ENCODE results near the gene CALHM2. TPM values are rescaled to one million over a fixed set of nuclear protein-coding genes. Genes with fewer than 3 reads are reported as not detected.

CALHM2 gene
- total and polyA plus RNA-seq, 3 experiments from 2014 or later, result 20.4 to 92.7 (median 22.2) TPM

GRCh38 chr10:103463499-103463898 lies 11.3 kb upstream of the CALHM2 start:
- Mint-ChIP-seq H3K36me3 (no peaks in the 10 kb centered on the region), H3K27ac (peak overlapping the region in 1 of 8 donors; percentile 34), H3K9me3 (peaks cover 0 to 2% (median 0%) of the 10 kb centered on the region in 5 donors), H3K4me1 (peaks cover 17 to 35% (median 20%) of the 10 kb centered on the region in 3 donors), H3K4me3 (no peak overlapping the region), H3K27me3 (no peaks in the 10 kb centered on the region)
- Histone ChIP-seq H3K27me3 (ENCODE audit: insufficient read depth, low read length, poor library complexity, severe bottlenecking) (no peaks in the 10 kb centered on the region), H3K4me3 (ENCODE audit: low read length) (no peak overlapping the region), H3K36me3 (ENCODE audit: insufficient read depth, low read length) (no peaks in the 10 kb centered on the region), H3K4me1 (ENCODE audit: insufficient read depth, low read length) (no peaks in the 10 kb centered on the region), H3K27ac (ENCODE audit: low read depth, low read length) (no peak overlapping the region), H3K9me3 (ENCODE audit: low read length) (no peaks in the 10 kb centered on the region)
- ChIA-PET CTCF (no interaction called here), POLR2A (interaction anchor here (0.7 to 1.8 kb wide), 2 partner anchors 9 to 11 kb away, joined by 3 to 4 read pairs; no protein-coding TSS in a partner anchor)
- no peak for DNase-seq

DNA sequence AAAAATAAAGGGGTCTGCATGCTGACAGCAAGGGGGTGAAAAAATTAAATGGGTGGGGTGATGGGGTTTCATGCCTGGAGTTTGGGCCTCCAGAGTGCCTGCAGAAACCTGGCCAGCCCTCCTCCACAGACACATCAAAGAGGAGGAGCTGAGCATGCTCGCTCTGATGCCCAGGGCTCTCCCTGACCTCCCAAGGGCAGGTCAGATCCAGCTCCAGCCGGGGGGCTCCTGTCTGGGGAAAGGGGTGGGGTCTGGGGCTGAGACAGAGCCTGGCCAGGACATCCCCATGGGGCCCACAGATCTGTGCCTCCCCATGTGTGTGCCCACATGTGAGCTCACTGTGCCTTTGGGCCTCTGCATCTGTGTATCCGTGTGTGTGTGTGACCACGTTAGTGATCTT lies 7.4 kb upstream of the CALHM2 start:
- no peaks in the 10 kb centered on the region for H3K4me1 ChIP-seq (ENCODE audit: insufficient read depth, low read length)
- no peaks in the 10 kb centered on the region for H3K9me3 ChIP-seq (ENCODE audit: low read length)
- peaks cover 9 to 27% (median 13%) of the 10 kb centered on the region in 3 donors for H3K4me1 Mint-ChIP-seq
- H3K27me3 Mint-ChIP-seq, result no peaks in the 10 kb centered on the region
- no peaks in the 10 kb centered on the region for H3K27me3 ChIP-seq (ENCODE audit: insufficient read depth, low read length, poor library complexity, severe bottlenecking)
- no peak overlapping the region for H3K4me3 ChIP-seq (ENCODE audit: low read length)
- peak overlapping the region in 5 of 8 donors; percentile 13 to 88 (median 68) for H3K27ac Mint-ChIP-seq
- H3K27ac ChIP-seq (ENCODE audit: low read depth, low read length), result no peak overlapping the region
- ChIA-PET POLR2A (interaction anchor here (0.5 to 1.0 kb wide), 3 partner anchors 13 to 111 kb away, joined by 3 to 5 read pairs (median 5); no protein-coding TSS in a partner anchor), CTCF (interaction anchor here (1.4 kb wide), 1 partner anchor 22 kb away, joined by 3 read pairs; no protein-coding TSS in a partner anchor)
- DNase-seq, result no peak
- peaks cover 0 to 2% (median 0%) of the 10 kb centered on the region in 5 donors for H3K9me3 Mint-ChIP-seq
- H3K36me3 Mint-ChIP-seq, result no peaks in the 10 kb centered on the region
- peak overlapping the region in 5 of 7 donors; percentile 4 to 67 (median 55) for H3K4me3 Mint-ChIP-seq
- H3K36me3 ChIP-seq (ENCODE audit: insufficient read depth, low read length), result no peaks in the 10 kb centered on the region

DNA sequence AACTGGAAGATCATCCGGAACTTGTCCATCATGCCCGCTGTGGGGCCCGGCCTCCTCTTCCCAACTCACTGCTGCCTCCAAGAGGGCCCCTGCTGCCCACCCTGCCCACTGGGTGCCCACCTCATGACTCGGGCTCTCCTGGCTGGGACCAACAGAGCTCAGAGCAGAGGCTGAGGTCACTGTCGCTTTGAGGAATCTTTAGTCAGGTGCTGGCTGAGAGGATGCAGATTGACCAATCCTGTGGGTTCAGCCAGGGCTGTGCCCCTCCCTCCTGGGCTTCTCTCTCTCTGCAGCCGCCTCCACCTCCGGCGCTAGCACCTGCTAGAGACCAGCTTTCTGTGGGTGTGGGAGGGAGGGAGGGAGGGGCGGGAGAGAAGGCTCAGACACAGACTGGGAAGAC lies 6.5 kb upstream of the CALHM2 start, which contains the start of gene CALHM1:
CALHM1 (minus strand) TSS at position 181 of the 400 bp plus-strand sequence; CDS start at position 32, 149 bp downstream.
- peaks cover 0 to 2% (median 0%) of the 10 kb centered on the region in 5 donors for H3K9me3 Mint-ChIP-seq
- no peak within 1 kb of the TSS for H3K4me3 ChIP-seq (ENCODE audit: low read length)
- no peaks in the 10 kb centered on the region for H3K36me3 Mint-ChIP-seq
- no peak for DNase-seq
- peak within 1 kb of the TSS in 6 of 8 donors; percentile 29 to 82 (median 70) for H3K27ac Mint-ChIP-seq
- H3K27me3 ChIP-seq (ENCODE audit: insufficient read depth, low read length, poor library complexity, severe bottlenecking), result no peaks in the 10 kb centered on the region
- ChIA-PET POLR2A (interaction anchor here (1.0 kb wide), 1 partner anchor 14 kb away, joined by 5 read pairs; no protein-coding TSS in a partner anchor), CTCF (no interaction called here)
- no peaks in the 10 kb centered on the region for H3K9me3 ChIP-seq (ENCODE audit: low read length)
- H3K36me3 ChIP-seq (ENCODE audit: insufficient read depth, low read length), result no peaks in the 10 kb centered on the region
- H3K27me3 Mint-ChIP-seq, result no peaks in the 10 kb centered on the region
- H3K4me1 Mint-ChIP-seq, result peaks cover 12 to 34% (median 16%) of the 10 kb centered on the region in 3 donors
- no peaks in the 10 kb centered on the region for H3K4me1 ChIP-seq (ENCODE audit: insufficient read depth, low read length)
- peak within 1 kb of the TSS in 5 of 7 donors; percentile 4 to 67 (median 55) for H3K4me3 Mint-ChIP-seq
- H3K27ac ChIP-seq (ENCODE audit: low read depth, low read length), result no peak within 1 kb of the TSS

GRCh38 chr10:103457896-103458583 lies 5.9 kb upstream of the CALHM2 start:
- H3K9me3 Mint-ChIP-seq, result peaks cover 0 to 2% (median 0%) of the 10 kb centered on the region in 5 donors
- Histone ChIP-seq H3K27ac (ENCODE audit: low read depth, low read length) (no peak overlapping the region), H3K9me3 (ENCODE audit: low read length) (no peaks in the 10 kb centered on the region), H3K4me1 (ENCODE audit: insufficient read depth, low read length) (no peaks in the 10 kb centered on the region), H3K36me3 (ENCODE audit: insufficient read depth, low read length) (no peaks in the 10 kb centered on the region), H3K4me3 (ENCODE audit: low read length) (no peak overlapping the region), H3K27me3 (ENCODE audit: insufficient read depth, low read length, poor library complexity, severe bottlenecking) (no peaks in the 10 kb centered on the region)
- H3K4me3 Mint-ChIP-seq, result no peak overlapping the region
- no peak for DNase-seq
- no peaks in the 10 kb centered on the region for H3K27me3 Mint-ChIP-seq
- ChIA-PET POLR2A (no interaction called here), CTCF (interaction anchor here (1.1 kb wide), 1 partner anchor 20 kb away, joined by 3 read pairs; no protein-coding TSS in a partner anchor)
- H3K27ac Mint-ChIP-seq, result peak overlapping the region in 1 of 8 donors; percentile 22
- H3K4me1 Mint-ChIP-seq, result peaks cover 18 to 40% (median 22%) of the 10 kb centered on the region in 3 donors
- H3K36me3 Mint-ChIP-seq, result no peaks in the 10 kb centered on the region

DNA sequence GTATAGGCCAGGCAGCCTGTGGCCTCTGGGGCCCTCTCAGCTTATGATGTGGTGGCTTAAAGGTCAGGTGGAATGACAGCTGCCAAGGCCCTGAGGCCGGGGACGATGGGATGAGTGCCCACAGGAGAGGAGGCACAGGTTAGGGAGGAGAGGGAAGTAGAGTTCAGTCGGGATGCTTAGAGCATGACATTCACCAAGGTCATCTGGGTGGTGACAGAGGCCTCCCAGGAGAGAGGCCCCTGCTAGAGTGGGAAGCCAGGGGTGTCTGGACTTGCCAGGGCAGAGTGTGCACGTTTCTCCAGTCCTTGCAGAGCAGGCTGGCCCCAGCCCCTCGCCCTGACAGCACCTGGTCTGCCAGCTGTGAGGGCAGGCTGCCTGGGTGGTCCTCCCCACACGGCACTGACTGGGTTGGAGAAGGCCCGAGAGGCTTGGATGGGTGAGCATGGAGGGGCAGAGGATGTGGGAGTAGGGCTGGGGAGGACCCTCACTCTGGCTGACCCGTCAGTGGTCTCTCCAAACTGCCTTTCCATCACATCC lies 5.1 kb upstream of the CALHM2 start:
- Mint-ChIP-seq H3K9me3 (no peaks in the 10 kb centered on the region), H3K4me3 (no peak overlapping the region), H3K4me1 (peaks cover 21 to 48% (median 29%) of the 10 kb centered on the region in 3 donors), H3K36me3 (peaks cover 0 to under 1% (median 0%) of the 10 kb centered on the region in 3 donors), H3K27me3 (no peaks in the 10 kb centered on the region), H3K27ac (peak overlapping the region in 4 of 8 donors; percentile 17 to 85 (median 60))
- Histone ChIP-seq H3K4me3 (ENCODE audit: low read length) (no peak overlapping the region), H3K36me3 (ENCODE audit: insufficient read depth, low read length) (no peaks in the 10 kb centered on the region), H3K4me1 (ENCODE audit: insufficient read depth, low read length) (peaks cover 7% of the 10 kb centered on the region), H3K27ac (ENCODE audit: low read depth, low read length) (no peak overlapping the region), H3K27me3 (ENCODE audit: insufficient read depth, low read length, poor library complexity, severe bottlenecking) (no peaks in the 10 kb centered on the region), H3K9me3 (ENCODE audit: low read length) (no peaks in the 10 kb centered on the region)
- ChIA-PET CTCF (interaction anchor here (1.1 kb wide), 1 partner anchor 21 kb away, joined by 3 read pairs; no protein-coding TSS in a partner anchor), POLR2A (no interaction called here)
- no peak for DNase-seq

- peak overlapping the region in 3 of 8 donors; percentile 27 to 72 (median 36) for H3K27ac Mint-ChIP-seq
- Histone ChIP-seq H3K27me3 (ENCODE audit: insufficient read depth, low read length, poor library complexity, severe bottlenecking) (no peaks in the 10 kb centered on the region), H3K4me3 (ENCODE audit: low read length) (no peak overlapping the region), H3K4me1 (ENCODE audit: insufficient read depth, low read length) (peaks cover 7% of the 10 kb centered on the region), H3K9me3 (ENCODE audit: low read length) (no peaks in the 10 kb centered on the region), H3K27ac (ENCODE audit: low read depth, low read length) (no peak overlapping the region), H3K36me3 (ENCODE audit: insufficient read depth, low read length) (no peaks in the 10 kb centered on the region)
- H3K27me3 Mint-ChIP-seq, result no peaks in the 10 kb centered on the region
- POLR2A ChIA-PET, result no interaction called here
- no peaks in the 10 kb centered on the region for H3K9me3 Mint-ChIP-seq
- H3K4me1 Mint-ChIP-seq, result peaks cover 23 to 50% (median 31%) of the 10 kb centered on the region in 3 donors
- CTCF ChIA-PET, result interaction anchor here (2.0 kb wide), 1 partner anchor 10 kb away, joined by 5 read pairs; no protein-coding TSS in a partner anchor
- no peak for DNase-seq
- H3K36me3 Mint-ChIP-seq, result peaks cover 0 to 7% (median 0%) of the 10 kb centered on the region in 3 donors
- H3K4me3 Mint-ChIP-seq, result peak overlapping the region in 2 of 7 donors; percentile 37 to 54
Observed at GRCh38 chr10:103456074-103456660, 4.0 kb upstream of the CALHM2 start.

GRCh38 chr10:103455235-103455634 lies 3.1 kb upstream of the CALHM2 start:
- DNase-seq, result no peak
- no peaks in the 10 kb centered on the region for H3K9me3 Mint-ChIP-seq
- H3K4me1 Mint-ChIP-seq, result peaks cover 32 to 58% (median 38%) of the 10 kb centered on the region in 3 donors
- H3K4me3 Mint-ChIP-seq, result peak overlapping the region in 1 of 7 donors; percentile 81
- Histone ChIP-seq H3K4me3 (ENCODE audit: low read length) (no peak overlapping the region), H3K4me1 (ENCODE audit: insufficient read depth, low read length) (peaks cover 15% of the 10 kb centered on the region), H3K27ac (ENCODE audit: low read depth, low read length) (no peak overlapping the region), H3K9me3 (ENCODE audit: low read length) (no peaks in the 10 kb centered on the region), H3K36me3 (ENCODE audit: insufficient read depth, low read length) (no peaks in the 10 kb centered on the region), H3K27me3 (ENCODE audit: insufficient read depth, low read length, poor library complexity, severe bottlenecking) (no peaks in the 10 kb centered on the region)
- ChIA-PET POLR2A (interaction anchor here (0.6 kb wide), 1 partner anchor 484 kb away, joined by 3 read pairs; no protein-coding TSS in a partner anchor), CTCF (interaction anchor here (0.7 to 2.0 kb wide), 2 partner anchors 10 to 39 kb away, joined by 3 to 5 read pairs; no protein-coding TSS in a partner anchor)
- no peaks in the 10 kb centered on the region for H3K27me3 Mint-ChIP-seq
- H3K27ac Mint-ChIP-seq, result no peak overlapping the region
- peaks cover 0 to 16% (median 1%) of the 10 kb centered on the region in 3 donors for H3K36me3 Mint-ChIP-seq
